GM18526 (cell line): ENCODE data around the gene FUZ.

ENCODE experiments used
- POLR2A ChIP-seq: IDR thresholded peaks from 3 replicates; pipeline ENCODE4 v1.6.1; 2011; ENCODE audit not compliant: insufficient read length; ENCODE audit errors: extremely low read depth

The FUZ gene

DNA sequence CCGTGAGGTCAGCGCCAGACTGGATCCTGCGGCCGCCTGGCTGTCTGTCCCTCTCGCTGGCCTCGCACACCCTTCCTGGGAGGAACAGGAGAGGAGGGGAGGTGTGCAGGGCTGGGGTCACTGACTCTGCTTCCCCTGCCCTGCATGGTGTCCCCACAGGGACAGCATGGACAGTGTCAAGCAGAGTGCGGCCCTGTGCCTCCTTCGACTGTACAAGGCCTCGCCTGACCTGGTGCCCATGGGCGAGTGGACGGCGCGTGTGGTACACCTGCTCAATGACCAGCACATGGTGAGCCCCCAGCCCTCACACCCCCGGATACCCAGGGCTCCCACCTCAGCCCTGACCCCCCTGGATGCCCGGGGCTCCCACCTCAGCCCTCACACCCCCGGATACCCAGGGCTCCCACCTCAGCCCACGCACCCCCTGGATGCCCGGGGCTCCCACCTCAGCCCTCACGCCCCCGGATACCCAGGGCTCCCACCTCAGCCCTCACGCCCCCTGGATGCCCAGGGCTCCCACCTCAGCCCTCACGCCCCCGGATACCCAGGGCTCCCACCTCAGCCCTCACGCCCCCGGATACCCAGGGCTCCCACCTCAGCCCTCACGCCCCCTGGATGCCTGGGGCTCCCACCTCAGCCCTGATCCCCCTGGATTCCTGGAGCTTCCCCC, 21.2 kb downstream of the FUZ start:
- no peak for TF ChIP-seq POLR2A

- TF ChIP-seq POLR2A = no peak
Measured at GRCh38 chr19:49790866-49791265, 22.2 kb downstream of the FUZ start.

- no peak for TF ChIP-seq POLR2A
Measured at GRCh38 chr19:49788857-49789256, 24.2 kb downstream of the FUZ start.

GRCh38 chr19:49787746-49788145, 25.3 kb downstream of the FUZ start:
- no peak for TF ChIP-seq POLR2A

GRCh38 chr19:49786376-49786820, 26.7 kb downstream of the FUZ start:
- no peak for TF ChIP-seq POLR2A

DNA sequence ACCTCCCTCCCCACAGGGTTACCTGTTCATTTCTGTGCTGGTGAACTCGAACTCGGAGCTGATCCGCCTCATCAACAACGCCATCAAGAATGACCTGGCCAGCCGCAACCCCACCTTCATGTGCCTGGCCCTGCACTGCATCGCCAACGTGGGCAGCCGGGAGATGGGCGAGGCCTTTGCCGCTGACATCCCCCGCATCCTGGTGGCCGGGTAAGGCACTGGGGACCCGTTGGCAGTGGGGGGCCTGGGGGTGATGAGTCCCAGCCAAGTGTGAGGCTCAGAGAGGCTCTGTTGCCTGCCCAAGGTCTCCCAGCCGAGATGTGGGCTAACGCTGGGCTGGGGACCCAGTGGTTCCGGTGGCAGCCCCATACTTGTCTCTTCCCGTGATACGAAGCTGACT, 30.6 kb downstream of the FUZ start:
- no peak for TF ChIP-seq POLR2A

GRCh38 chr19:49781394-49781793, 31.7 kb downstream of the FUZ start:
- TF ChIP-seq POLR2A = no peak

- TF ChIP-seq POLR2A = no peak
Measured at GRCh38 chr19:49780861-49781260, 32.2 kb downstream of the FUZ start.

DNA sequence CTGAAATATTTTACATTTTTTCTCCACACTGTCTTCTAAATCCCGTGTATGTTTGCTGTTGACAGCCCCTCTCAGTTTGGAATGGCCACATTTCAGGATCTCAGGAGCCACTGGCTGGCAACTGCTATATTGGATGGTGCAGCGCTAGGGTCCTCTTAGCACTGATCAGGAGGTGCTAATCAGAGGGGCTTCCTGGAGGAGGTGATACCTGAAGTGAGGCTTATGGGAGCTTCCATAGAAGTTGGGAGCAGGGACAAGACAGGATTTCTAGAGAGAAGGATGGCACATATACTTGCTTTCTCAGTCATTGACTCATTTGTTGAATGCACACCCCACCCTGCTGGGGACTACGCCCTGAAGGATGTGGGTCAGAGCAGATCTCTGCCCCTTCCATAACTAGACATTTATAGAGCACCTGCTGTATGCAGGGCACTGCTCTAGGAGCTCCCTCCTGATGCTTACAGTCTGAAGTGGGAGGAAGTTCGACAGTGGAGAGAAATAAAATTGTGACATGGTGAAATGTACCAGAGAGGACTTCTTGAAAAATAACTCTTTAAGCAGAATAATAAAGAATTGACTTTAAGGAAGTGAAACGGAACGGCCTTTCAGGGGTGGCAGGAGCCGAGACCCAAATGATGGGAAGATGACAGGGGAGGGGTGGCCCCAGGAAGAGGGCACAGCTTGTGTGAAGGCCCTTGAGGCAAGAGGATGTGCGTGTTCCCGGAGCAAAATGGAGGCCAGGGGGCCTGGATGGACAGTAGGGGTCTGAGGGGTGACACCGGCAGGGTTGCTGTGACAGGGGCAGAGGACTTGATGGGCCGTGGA, 33.1 kb downstream of the FUZ start:
- no peak for TF ChIP-seq POLR2A

DNA sequence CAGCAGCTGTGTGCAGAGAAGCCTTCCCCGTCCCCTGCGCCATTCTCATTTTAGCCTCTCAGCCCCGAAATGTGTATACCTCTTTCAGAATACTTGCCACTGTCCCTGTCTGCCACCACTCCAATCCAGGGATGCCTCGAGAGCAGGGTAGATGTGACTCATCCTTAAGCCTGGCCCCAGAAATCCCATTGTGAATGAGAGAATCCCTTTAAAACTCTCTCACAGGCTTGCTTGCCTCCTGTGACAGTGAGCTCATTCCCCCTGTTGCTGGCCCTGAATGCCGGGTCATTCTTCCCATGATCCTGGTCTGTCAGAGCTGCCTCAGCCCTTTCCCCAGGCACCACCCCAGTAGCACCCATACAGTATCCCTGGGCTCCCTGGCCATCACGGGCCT, 36.7 kb downstream of the FUZ start:
- no peak for TF ChIP-seq POLR2A

DNA sequence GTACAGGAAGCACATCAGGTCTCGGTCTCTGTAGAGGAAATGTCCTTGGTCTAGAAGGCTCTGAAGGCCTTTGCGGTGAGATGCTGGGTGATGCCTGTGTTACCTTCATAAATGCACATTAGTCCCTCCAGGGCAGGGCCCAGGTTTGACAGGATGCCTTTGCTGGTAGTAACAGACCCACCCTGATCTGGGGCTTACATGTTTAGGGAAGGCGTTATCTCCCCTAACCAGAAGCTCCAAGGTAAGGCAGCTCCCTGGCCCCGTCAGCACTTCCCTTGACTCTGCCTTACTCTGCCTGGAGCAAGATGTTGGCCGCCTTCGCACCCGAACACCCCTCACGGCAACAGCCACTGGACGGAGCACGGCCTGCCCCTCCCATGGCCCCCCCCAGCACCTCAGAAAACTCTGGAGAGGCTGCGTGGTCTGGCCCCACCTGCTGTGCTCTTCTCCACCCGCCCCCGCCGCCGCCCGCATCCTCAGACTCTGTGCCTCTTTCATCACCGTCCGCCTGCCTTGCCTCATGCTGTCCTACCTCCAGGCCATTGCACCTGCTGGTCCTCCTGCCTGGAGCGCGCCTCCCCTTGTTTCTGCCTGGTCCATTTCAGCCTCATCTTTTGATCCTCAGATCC, 37.2 kb downstream of the FUZ start:
- TF ChIP-seq POLR2A = no peak

DNA sequence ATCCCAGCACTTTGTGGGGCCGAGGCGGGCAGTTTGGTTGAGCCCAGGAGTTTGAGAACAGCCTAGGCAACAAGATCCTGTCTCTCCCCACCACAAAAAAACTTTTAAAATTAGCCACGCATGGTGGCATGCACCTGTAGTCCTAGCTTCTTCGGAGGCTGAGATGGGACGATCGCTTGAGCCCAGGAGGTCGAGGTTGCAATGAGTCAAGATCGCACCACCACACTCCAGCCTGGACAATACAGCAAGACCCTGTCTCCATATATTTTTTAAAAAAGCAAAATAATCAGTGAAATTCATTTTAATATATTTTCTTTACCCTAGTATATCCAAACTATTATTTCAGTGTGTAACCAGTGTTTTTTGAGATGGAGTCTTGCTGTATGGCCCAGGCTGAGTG, 38.1 kb downstream of the FUZ start:
- no peak for TF ChIP-seq POLR2A

DNA sequence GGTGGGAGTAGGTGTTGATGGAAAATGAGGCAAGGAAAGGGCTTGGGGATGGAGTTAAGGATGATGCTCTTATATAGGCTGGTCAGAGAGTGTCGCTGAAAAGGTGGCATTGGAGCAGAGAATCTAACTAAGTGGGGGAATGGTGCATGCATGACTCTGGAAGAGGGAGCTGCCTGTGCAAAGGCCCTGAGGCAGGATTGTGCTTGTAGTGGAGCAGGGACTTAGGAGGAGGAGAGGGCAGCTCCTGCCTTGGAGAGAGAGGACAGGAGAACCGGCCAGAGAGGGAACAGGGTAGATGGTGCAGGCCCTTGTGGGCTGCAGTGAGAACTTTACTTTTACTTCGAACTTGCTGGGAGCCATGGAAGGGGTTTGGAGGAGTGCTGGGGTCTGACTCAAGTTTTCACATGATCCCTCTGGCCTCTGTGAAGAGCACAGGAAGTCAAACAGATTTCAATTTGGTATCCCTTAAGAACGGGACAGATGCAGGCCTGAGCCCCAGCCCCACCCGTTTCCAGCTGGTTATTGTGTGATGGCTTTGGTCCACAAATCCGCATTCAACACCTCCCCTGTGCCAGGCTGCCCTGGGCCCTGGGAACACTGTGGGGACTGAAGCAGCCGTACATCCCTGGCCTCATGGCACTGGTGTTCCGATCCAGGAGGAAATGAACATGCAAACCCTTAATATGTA, 39.3 kb downstream of the FUZ start:
- TF ChIP-seq POLR2A = no peak

DNA sequence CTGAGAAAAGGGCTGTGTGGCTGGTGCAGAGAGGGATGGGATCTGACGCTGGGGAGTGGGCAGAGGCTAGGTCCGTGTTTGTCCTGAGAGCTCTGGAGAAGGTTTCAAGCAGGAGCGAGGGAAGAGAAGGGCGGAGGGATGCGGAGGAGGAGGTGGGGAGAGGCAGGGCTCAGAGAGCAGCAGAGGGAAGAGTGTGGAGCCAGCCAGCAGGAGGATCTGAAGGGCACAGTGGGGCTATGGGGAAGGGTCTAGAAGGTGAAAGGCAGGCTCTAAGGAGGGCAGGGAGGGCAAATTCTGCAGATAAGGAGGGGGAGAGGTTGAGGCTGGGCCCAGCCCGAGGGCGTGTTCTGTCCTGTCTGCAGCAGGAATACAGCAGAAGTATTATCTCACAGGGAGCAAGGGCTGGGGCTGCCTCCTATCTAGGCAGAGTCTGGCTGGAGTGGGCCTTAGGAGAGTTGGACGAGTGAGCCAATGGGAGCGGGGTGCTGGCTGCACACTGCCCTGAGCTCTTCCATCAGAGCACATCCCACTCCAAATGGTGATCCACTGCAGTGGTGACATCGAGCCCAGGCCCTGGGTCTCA, 40.2 kb downstream of the FUZ start:
- TF ChIP-seq POLR2A = no peak

- no peak for TF ChIP-seq POLR2A
Measured at GRCh38 chr19:49771674-49772139, 41.4 kb downstream of the FUZ start.
